PC-9 (cell line): ENCODE data around the gene LUZP2.

Experiments used
- EZH2 ChIP-seq: fragments of 200-600 bp; sonication (generic); IDR thresholded peaks from 2 replicates; pipeline ENCODE4 v1.8.0; 2017; ENCODE audit warnings: antibody characterized with exemption, low read depth
- TF ChIP-seq, protein P1 (sequence below): fragments of 200-600 bp; sonication (generic); conservative IDR thresholded peaks from 2 replicates; pipeline ENCODE4 v1.6.1; 2017; ENCODE audit warnings: mixed run types, antibody characterized with exemption, mild to moderate bottlenecking, moderate library complexity

DNA sequence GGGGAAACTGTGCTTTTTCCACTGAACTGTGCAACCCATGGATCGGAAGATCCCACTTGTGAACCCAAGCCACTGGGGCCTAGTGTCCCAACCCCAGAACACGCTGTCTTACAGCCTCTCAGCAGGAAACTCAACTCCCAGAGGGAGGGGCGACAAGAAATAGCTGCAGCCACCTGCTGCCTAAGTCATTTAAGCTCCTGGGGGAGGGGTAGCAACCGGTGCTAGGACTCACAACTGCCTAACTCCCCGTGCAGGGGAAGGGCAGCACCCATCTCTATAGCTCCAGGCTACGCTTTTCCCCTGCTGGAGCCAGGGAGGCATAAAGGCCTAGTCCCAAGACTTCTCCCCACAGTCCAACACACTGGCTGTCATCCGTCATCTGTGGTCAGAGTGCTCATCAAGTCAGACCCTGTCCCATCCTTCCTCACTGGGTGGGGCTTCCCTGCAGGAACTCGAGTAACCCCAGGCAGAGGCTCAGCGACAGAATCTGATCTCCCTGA, 363.0 kb downstream of the LUZP2 start:
- TF ChIP-seq, protein P1, sequence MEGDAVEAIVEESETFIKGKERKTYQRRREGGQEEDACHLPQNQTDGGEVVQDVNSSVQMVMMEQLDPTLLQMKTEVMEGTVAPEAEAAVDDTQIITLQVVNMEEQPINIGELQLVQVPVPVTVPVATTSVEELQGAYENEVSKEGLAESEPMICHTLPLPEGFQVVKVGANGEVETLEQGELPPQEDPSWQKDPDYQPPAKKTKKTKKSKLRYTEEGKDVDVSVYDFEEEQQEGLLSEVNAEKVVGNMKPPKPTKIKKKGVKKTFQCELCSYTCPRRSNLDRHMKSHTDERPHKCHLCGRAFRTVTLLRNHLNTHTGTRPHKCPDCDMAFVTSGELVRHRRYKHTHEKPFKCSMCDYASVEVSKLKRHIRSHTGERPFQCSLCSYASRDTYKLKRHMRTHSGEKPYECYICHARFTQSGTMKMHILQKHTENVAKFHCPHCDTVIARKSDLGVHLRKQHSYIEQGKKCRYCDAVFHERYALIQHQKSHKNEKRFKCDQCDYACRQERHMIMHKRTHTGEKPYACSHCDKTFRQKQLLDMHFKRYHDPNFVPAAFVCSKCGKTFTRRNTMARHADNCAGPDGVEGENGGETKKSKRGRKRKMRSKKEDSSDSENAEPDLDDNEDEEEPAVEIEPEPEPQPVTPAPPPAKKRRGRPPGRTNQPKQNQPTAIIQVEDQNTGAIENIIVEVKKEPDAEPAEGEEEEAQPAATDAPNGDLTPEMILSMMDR = no peak
- no peak for TF ChIP-seq EZH2
